Right lung (tissue), 5 donors: ENCODE measurements around the gene IFITM1. TPM values are rescaled to one million over a fixed set of nuclear protein-coding genes. Genes with fewer than 3 reads are reported as not detected.
"Not testable (repeated sequence)": the region's sequence is repeated elsewhere in the genome, so short reads cannot be mapped to it uniquely, and the experiment has no call there.

ENCODE experiments used
- DNase-seq, 2 donors: peaks; one replicate each; pipeline ENCODE4 v3.0.0-alpha.2; 2013
- polyA plus RNA-seq, 5 donors: library from polyadenylated mRNA; unstranded; fragments of 120-200 nt; gene quantifications; one replicate each; pipeline versions ENCODE4 v1.2.1 to v1.2.3, GENCODE V29; 2013; ENCODE audit warnings: inconsistent platforms in 1 of 5, low replicate concordance in 1 of 5; ENCODE audit not compliant: insufficient read length in 5 of 5, insufficient read depth in 1 of 5

Gene IFITM1
- polyA plus RNA-seq, 5 donors, result 9.3 to 14.1 (median 13.2) TPM

GRCh38 chr11:362642-363442, 49.0 kb downstream of the IFITM1 start:
- no peak for DNase-seq

GRCh38 chr11:363443-363805, 49.6 kb downstream of the IFITM1 start:
- not testable (repeated sequence) for DNase-seq

- no peak for DNase-seq
These were observed 50.3 kb downstream of the IFITM1 start for GRCh38 chr11:363948-364761.

Other genes starting within 250 kb of the IFITM1 start
- gene SCGB1C1, start 121.0 kb upstream of the IFITM1 start, polyA plus RNA-seq, result not detected
- gene BET1L, start 106.6 kb upstream of the IFITM1 start, polyA plus RNA-seq, result 10 to 100 TPM; 32.2 to 54.4 (median 45.5) TPM
- 10 to 100 TPM; 60.3 to 94.1 (median 71.1) TPM for gene RIC8A, start 106.3 kb upstream of the IFITM1 start, polyA plus RNA-seq
- gene SIRT3, start 77.7 kb upstream of the IFITM1 start, polyA plus RNA-seq, result 10 to 100 TPM; 24.6 to 35.2 (median 31.2) TPM
- gene PSMD13, start 77.1 kb upstream of the IFITM1 start, polyA plus RNA-seq, result 100 to 1,000 TPM; 131 to 161 (median 153) TPM
- under 1 TPM in 3 of 5 donors, not detected in 2; 0.04 to 0.07 (median 0.06) TPM for gene NLRP6, start 35.6 kb upstream of the IFITM1 start, polyA plus RNA-seq
- gene PGGHG, start 24.9 kb upstream of the IFITM1 start, polyA plus RNA-seq, result 10 to 100 TPM; 12.3 to 27.9 (median 18.1) TPM
- under 1 TPM; 0.14 to 0.43 (median 0.33) TPM for gene IFITM5, start 14.5 kb upstream of the IFITM1 start, polyA plus RNA-seq
- gene IFITM2, start 6.2 kb upstream of the IFITM1 start, polyA plus RNA-seq, result 100 to 1,000 TPM; 108 to 193 (median 143) TPM
- gene IFITM3, start 6.8 kb downstream of the IFITM1 start, polyA plus RNA-seq, result 100 to 1,000 TPM; 255 to 655 (median 324) TPM
- 10 to 100 TPM; 40.1 to 62.6 (median 57.2) TPM for gene B4GALNT4, start 55.5 kb downstream of the IFITM1 start, polyA plus RNA-seq
- 10 to 100 TPM in 4 of 5 donors, 1 to 10 TPM in 1; 9.5 to 17.4 (median 13.3) TPM for gene PKP3, start 80.2 kb downstream of the IFITM1 start, polyA plus RNA-seq
- 10 to 100 TPM; 19.0 to 44.1 (median 33.8) TPM for gene SIGIRR, start 101.0 kb downstream of the IFITM1 start, polyA plus RNA-seq
- 1 to 10 TPM; 4.5 to 9.0 (median 6.8) TPM for gene ANO9, start 128.0 kb downstream of the IFITM1 start, polyA plus RNA-seq
- 10 to 100 TPM; 21.2 to 31.5 (median 25.8) TPM for gene PTDSS2, start 136.2 kb downstream of the IFITM1 start, polyA plus RNA-seq
- gene RNH1, start 193.2 kb downstream of the IFITM1 start, polyA plus RNA-seq, result 100 to 1,000 TPM in 1 of 5 donors, 10 to 100 TPM in 4; 63.3 to 130 (median 87.3) TPM
- gene HRAS, start 221.5 kb downstream of the IFITM1 start, polyA plus RNA-seq, result 10 to 100 TPM; 27.3 to 63.3 (median 38.2) TPM
- gene LRRC56, start 223.5 kb downstream of the IFITM1 start, polyA plus RNA-seq, result 1 to 10 TPM; 2.3 to 5.0 (median 3.3) TPM
- gene LMNTD2, start 246.7 kb downstream of the IFITM1 start, polyA plus RNA-seq, result 1 to 10 TPM; 1.6 to 4.9 (median 2.8) TPM
- 10 to 100 TPM; 16.5 to 41.2 (median 27.6) TPM for gene RASSF7, start 246.9 kb downstream of the IFITM1 start, polyA plus RNA-seq